SK-N-SH (cell line): ENCODE results near the gene SEMA3C. TPM values are rescaled to one million over a fixed set of nuclear protein-coding genes. Genes with fewer than 3 reads are reported as not detected.

Experiments used
- CTCF ChIA-PET: fragments of 300-600, 350-600 bp; formaldehyde crosslinking; extraction: SDS; loops from one replicate; lab custom pipeline; 2021; lab: Yijun Ruan, JAX
- POLR2A ChIA-PET: fragments of 350-600 bp; sonication (Branson Sonifier 250); formaldehyde crosslinking; extraction: SDS; loops from one replicate; lab custom pipeline; 2020; ENCODE audit warnings: antibody characterized with exemption, inconsistent platforms; lab: Yijun Ruan, JAX
- DNase-seq: peaks from one replicate; pipeline ENCODE4 v3.0.0; 2012
- H2AFZ ChIP-seq: fragments of 200-600 bp; sonication (generic); 2 replicates; pipeline ENCODE4 v1.8.1; 2016; ENCODE audit warnings: antibody characterized with exemption, mild to moderate bottlenecking, low read depth
- H3F3A ChIP-seq: fragments of 200-600 bp; sonication (generic); replicated peaks from 2 replicates; pipeline ENCODE3; 2016; ENCODE audit warnings: antibody characterized with exemption, mild to moderate bottlenecking; ENCODE audit not compliant: insufficient read depth
- H3K27ac ChIP-seq, 2 experiments: fragments of 200-500 bp in 1 of 2; fragments of 200-600 bp in 1 of 2; sonication (Bioruptor generic) in 1 of 2; sonication (generic), shearing (Covaris generic) in 1 of 2; 2 replicates each; pipeline versions ENCODE4 v1.5.1 to v1.6.1; 2014 to 2016; ENCODE audit warnings: low read depth in 2 of 2, inconsistent platforms in 1 of 2, low read length in 1 of 2, mild to moderate bottlenecking in 1 of 2, mixed read lengths in 1 of 2
- H3K27me3 ChIP-seq: fragments of 200-600 bp; sonication (generic), shearing (Covaris generic); 2 replicates; pipeline ENCODE4 v1.6.1; 2016; ENCODE audit warnings: mixed run types; ENCODE audit not compliant: insufficient read depth
- H3K36me3 ChIP-seq, 2 experiments: fragments of 200-500 bp in 1 of 2; fragments of 200-600 bp in 1 of 2; sonication (Bioruptor generic) in 1 of 2; sonication (generic) in 1 of 2; replicated peaks in 1 of 2; 2 replicates each; pipeline versions ENCODE3 to v1.5.1; 2014 to 2016; ENCODE audit warnings: low read length in 1 of 2, mild to moderate bottlenecking in 1 of 2; ENCODE audit not compliant: insufficient read depth in 2 of 2, control insufficient read depth in 1 of 2
- H3K4me1 ChIP-seq, 2 experiments: fragments of 200-500 bp in 1 of 2; fragments of 200-600 bp in 1 of 2; sonication (Bioruptor generic) in 1 of 2; sonication (generic), shearing (Covaris generic) in 1 of 2; 2 replicates each; pipeline versions ENCODE4 v1.5.1 to v1.6.1; 2014 to 2016; ENCODE audit warnings: low read depth in 1 of 2, low read length in 1 of 2, mixed run types in 1 of 2; ENCODE audit not compliant: insufficient read depth in 2 of 2, control insufficient read depth in 1 of 2
- H3K4me2 ChIP-seq: fragments of 200-600 bp; sonication (generic), shearing (Covaris generic); 2 replicates; pipeline ENCODE4 v1.6.1; 2017; ENCODE audit warnings: mixed run types
- H3K4me3 ChIP-seq, 2 experiments: fragments of 200-500 bp in 1 of 2; fragments of 200-600 bp in 1 of 2; sonication (Bioruptor generic) in 1 of 2; sonication (generic), shearing (Covaris generic) in 1 of 2; 2 replicates each; pipeline versions ENCODE4 v1.5.1 to v1.8.1; 2014 to 2016; ENCODE audit warnings: low read depth in 2 of 2, inconsistent platforms in 1 of 2, low read length in 1 of 2, mild to moderate bottlenecking in 1 of 2, mixed read lengths in 1 of 2, moderate library complexity in 1 of 2
- H3K79me2 ChIP-seq: fragments of 200-600 bp; sonication (generic); 2 replicates; pipeline ENCODE4 v1.8.1; 2017; ENCODE audit warnings: mild to moderate bottlenecking; ENCODE audit not compliant: insufficient read depth
- H3K9ac ChIP-seq: fragments of 200-600 bp; sonication (generic); 2 replicates; pipeline ENCODE4 v1.6.1; 2017; ENCODE audit warnings: mixed run types
- H3K9me2 ChIP-seq: fragments of 200-600 bp; sonication (generic); 2 replicates; pipeline ENCODE4 v1.6.1; 2017; ENCODE audit warnings: mixed run types
- H3K9me3 ChIP-seq: fragments of 200-600 bp; sonication (generic); 2 replicates; pipeline ENCODE4 v1.6.1; 2017; ENCODE audit warnings: mixed run types, mild to moderate bottlenecking, moderate library complexity
- H4K20me1 ChIP-seq: fragments of 200-600 bp; sonication (generic); 2 replicates; pipeline ENCODE4 v1.6.1; 2017; ENCODE audit warnings: mild to moderate bottlenecking, mixed run types; ENCODE audit not compliant: insufficient read depth
- EP300 ChIP-seq, 2 experiments: IDR thresholded peaks; 2 replicates each; pipeline versions ENCODE4 v1.4.0 to v1.6.1; 2012; ENCODE audit warnings: borderline replicate concordance in 1 of 2, low read depth in 1 of 2, low read length in 1 of 2
- FOSL2 ChIP-seq: IDR thresholded peaks from 2 replicates; pipeline ENCODE4 v1.4.0; 2012; ENCODE audit warnings: low read depth, mild to moderate bottlenecking, moderate library complexity, borderline replicate concordance
- FOXM1 ChIP-seq: IDR thresholded peaks from 2 replicates; pipeline ENCODE4 v1.4.0; 2012; ENCODE audit warnings: low read depth, mild to moderate bottlenecking
- GABPA ChIP-seq: IDR thresholded peaks from 2 replicates; pipeline ENCODE4 v1.4.0; 2012; ENCODE audit warnings: low read depth, mild to moderate bottlenecking
- IRF3 ChIP-seq: fragments of 150-350 bp; IDR thresholded peaks from 2 replicates; pipeline ENCODE4 v1.6.1; 2016; ENCODE audit warnings: mild to moderate bottlenecking, low read depth, low read length
- JUND ChIP-seq: IDR thresholded peaks from 2 replicates; pipeline ENCODE4 v1.4.0; 2012
- MEF2A ChIP-seq: IDR thresholded peaks from 2 replicates; pipeline ENCODE4 v1.4.0; 2012; ENCODE audit warnings: low read depth, borderline replicate concordance
- MXI1 ChIP-seq: IDR thresholded peaks from 2 replicates; pipeline ENCODE4 v1.6.1; 2012; ENCODE audit warnings: mild to moderate bottlenecking, low read depth, low read length, improper control_type of control experiment
- RCOR1 ChIP-seq: fragments of 150-350 bp; IDR thresholded peaks from 2 replicates; pipeline ENCODE4 v1.6.1; 2017; ENCODE audit warnings: antibody characterized with exemption, low read length
- RXRA ChIP-seq: IDR thresholded peaks from 2 replicates; pipeline ENCODE4 v1.4.0; 2012; ENCODE audit warnings: low read depth, mild to moderate bottlenecking, borderline replicate concordance
- SIN3A ChIP-seq: IDR thresholded peaks from 2 replicates; pipeline ENCODE4 v1.6.1; 2012; ENCODE audit warnings: low read depth, mild to moderate bottlenecking, low read length, moderate library complexity, borderline replicate concordance
- TEAD4 ChIP-seq: IDR thresholded peaks from 2 replicates; pipeline ENCODE4 v1.4.0; 2012; ENCODE audit warnings: mild to moderate bottlenecking, borderline replicate concordance; ENCODE audit not compliant: insufficient read depth
- USF2 ChIP-seq: fragments of 150-350 bp; IDR thresholded peaks from 2 replicates; pipeline ENCODE4 v1.6.1; 2017; ENCODE audit warnings: antibody characterized with exemption, low read length, low read depth, borderline replicate concordance
- WGBS: methylation state at CpG from one replicate; pipeline ENCODE4 v1.1.6; 2017; ENCODE audit warnings: low lambda C conversion rate; 5-methylcytosine and 5-hydroxymethylcytosine counted together
- polyA plus RNA-seq, 3 experiments: library from polyadenylated mRNA; depleted of rRNA; stranded (reverse); fragments of >200 nt; gene quantifications; 2 replicates each; pipeline ENCODE4 v1.2.3, GENCODE V29; 2012
- TF ChIP-seq, protein P1 (sequence below): IDR thresholded peaks from 2 replicates; pipeline ENCODE4; 2012
- TF ChIP-seq, protein P2 (sequence below): fragments of 200-600 bp; sonication (generic); IDR thresholded peaks from 2 replicates; pipeline ENCODE4 v1.6.1; 2017; ENCODE audit warnings: antibody characterized with exemption, mild to moderate bottlenecking, moderate library complexity
- TF ChIP-seq, protein P3 (sequence below): IDR thresholded peaks from 2 replicates; pipeline ENCODE4 v1.6.1; 2012; ENCODE audit warnings: mild to moderate bottlenecking, low read depth, low read length, moderate library complexity
- TF ChIP-seq, protein P4 (sequence below): IDR thresholded peaks from 2 replicates; pipeline ENCODE4 v1.4.0; 2012; ENCODE audit warnings: low read depth, borderline replicate concordance

SEMA3C gene
- polyA plus RNA-seq, 1 of the 3 experiments (the other 2 are of a cell fraction): 51.1 TPM

DNA sequence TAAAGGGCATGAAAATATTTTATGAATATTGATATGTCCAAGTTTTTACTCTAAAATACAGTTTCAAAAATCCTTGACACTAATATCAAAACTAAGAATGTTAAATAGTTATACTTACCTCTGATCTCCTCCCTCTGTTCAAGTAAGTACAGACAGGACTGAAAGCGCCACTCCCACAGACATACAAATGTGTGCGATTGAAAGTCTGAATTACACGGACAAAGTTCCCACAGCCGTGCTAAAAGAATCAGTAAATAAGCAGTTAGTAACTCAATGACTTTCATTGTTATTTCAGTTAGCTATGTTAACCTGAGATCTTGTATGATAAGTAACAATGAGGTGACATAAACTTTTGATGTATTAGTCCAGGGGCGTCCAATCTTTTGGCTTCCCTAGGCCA lies 100.7 kb downstream of the SEMA3C start:
- no peaks in the 10 kb centered on the region for H3K27me3 ChIP-seq
- 95% methylated on average over 5 of the region's 5 CpGs for WGBS
- no peak overlapping the region; a peak in 1 of 4 replicates for H3K27ac ChIP-seq
- ChIA-PET POLR2A (no interaction called here), CTCF (interaction anchor here (0.8 to 1.6 kb wide), 4 partner anchors 9 to 114 kb away, joined by 3 to 7 read pairs (median 3); no protein-coding TSS in a partner anchor)
- H3K36me3 ChIP-seq: peaks cover 14 to 27% of the 10 kb centered on the region in 2 experiments
- H3K9me2 ChIP-seq: no peaks in the 10 kb centered on the region
- H3K9ac ChIP-seq: no peak overlapping the region
- H2AFZ ChIP-seq: no peak overlapping the region
- no peaks in the 10 kb centered on the region for H4K20me1 ChIP-seq
- no peak overlapping the region for H3K4me3 ChIP-seq
- H3K4me2 ChIP-seq: no peak overlapping the region
- no peak for DNase-seq
- no peaks in the 10 kb centered on the region for H3K9me3 ChIP-seq
- H3F3A ChIP-seq: peaks cover 6% of the 10 kb centered on the region
- TF ChIP-seq MXI1: no peak
- no peak for TF ChIP-seq RCOR1
- TF ChIP-seq USF2: no peak
- TF ChIP-seq, protein P1, sequence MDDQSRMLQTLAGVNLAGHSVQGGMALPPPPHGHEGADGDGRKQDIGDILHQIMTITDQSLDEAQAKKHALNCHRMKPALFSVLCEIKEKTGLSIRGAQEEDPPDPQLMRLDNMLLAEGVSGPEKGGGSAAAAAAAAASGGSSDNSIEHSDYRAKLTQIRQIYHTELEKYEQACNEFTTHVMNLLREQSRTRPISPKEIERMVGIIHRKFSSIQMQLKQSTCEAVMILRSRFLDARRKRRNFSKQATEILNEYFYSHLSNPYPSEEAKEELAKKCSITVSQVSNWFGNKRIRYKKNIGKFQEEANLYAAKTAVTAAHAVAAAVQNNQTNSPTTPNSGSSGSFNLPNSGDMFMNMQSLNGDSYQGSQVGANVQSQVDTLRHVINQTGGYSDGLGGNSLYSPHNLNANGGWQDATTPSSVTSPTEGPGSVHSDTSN: no peak
- TF ChIP-seq SIN3A: no peak
- no peak for TF ChIP-seq EP300 (IDR thresholded peaks at IDR 0.05; ENCODE audit: borderline replicate concordance in 1 of 2, low read depth in 1 of 2, low read length in 1 of 2)
- TF ChIP-seq MEF2A: no peak
- TF ChIP-seq TEAD4: no peak
- TF ChIP-seq GABPA: no peak
- no peak for TF ChIP-seq FOXM1
- TF ChIP-seq FOSL2: no peak
- TF ChIP-seq, protein P2, sequence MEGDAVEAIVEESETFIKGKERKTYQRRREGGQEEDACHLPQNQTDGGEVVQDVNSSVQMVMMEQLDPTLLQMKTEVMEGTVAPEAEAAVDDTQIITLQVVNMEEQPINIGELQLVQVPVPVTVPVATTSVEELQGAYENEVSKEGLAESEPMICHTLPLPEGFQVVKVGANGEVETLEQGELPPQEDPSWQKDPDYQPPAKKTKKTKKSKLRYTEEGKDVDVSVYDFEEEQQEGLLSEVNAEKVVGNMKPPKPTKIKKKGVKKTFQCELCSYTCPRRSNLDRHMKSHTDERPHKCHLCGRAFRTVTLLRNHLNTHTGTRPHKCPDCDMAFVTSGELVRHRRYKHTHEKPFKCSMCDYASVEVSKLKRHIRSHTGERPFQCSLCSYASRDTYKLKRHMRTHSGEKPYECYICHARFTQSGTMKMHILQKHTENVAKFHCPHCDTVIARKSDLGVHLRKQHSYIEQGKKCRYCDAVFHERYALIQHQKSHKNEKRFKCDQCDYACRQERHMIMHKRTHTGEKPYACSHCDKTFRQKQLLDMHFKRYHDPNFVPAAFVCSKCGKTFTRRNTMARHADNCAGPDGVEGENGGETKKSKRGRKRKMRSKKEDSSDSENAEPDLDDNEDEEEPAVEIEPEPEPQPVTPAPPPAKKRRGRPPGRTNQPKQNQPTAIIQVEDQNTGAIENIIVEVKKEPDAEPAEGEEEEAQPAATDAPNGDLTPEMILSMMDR: no peak
- TF ChIP-seq, protein P3, sequence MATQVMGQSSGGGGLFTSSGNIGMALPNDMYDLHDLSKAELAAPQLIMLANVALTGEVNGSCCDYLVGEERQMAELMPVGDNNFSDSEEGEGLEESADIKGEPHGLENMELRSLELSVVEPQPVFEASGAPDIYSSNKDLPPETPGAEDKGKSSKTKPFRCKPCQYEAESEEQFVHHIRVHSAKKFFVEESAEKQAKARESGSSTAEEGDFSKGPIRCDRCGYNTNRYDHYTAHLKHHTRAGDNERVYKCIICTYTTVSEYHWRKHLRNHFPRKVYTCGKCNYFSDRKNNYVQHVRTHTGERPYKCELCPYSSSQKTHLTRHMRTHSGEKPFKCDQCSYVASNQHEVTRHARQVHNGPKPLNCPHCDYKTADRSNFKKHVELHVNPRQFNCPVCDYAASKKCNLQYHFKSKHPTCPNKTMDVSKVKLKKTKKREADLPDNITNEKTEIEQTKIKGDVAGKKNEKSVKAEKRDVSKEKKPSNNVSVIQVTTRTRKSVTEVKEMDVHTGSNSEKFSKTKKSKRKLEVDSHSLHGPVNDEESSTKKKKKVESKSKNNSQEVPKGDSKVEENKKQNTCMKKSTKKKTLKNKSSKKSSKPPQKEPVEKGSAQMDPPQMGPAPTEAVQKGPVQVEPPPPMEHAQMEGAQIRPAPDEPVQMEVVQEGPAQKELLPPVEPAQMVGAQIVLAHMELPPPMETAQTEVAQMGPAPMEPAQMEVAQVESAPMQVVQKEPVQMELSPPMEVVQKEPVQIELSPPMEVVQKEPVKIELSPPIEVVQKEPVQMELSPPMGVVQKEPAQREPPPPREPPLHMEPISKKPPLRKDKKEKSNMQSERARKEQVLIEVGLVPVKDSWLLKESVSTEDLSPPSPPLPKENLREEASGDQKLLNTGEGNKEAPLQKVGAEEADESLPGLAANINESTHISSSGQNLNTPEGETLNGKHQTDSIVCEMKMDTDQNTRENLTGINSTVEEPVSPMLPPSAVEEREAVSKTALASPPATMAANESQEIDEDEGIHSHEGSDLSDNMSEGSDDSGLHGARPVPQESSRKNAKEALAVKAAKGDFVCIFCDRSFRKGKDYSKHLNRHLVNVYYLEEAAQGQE: no peak
- TF ChIP-seq RXRA: no peak
- TF ChIP-seq JUND: no peak
- no peak for TF ChIP-seq IRF3
- TF ChIP-seq, protein P4, sequence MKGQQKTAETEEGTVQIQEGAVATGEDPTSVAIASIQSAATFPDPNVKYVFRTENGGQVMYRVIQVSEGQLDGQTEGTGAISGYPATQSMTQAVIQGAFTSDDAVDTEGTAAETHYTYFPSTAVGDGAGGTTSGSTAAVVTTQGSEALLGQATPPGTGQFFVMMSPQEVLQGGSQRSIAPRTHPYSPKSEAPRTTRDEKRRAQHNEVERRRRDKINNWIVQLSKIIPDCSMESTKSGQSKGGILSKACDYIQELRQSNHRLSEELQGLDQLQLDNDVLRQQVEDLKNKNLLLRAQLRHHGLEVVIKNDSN: no peak
- H3K4me1 ChIP-seq: peaks cover 0 to 19% of the 10 kb centered on the region in 2 experiments; a peak in 2 of 4 replicates
- no peaks in the 10 kb centered on the region for H3K79me2 ChIP-seq
